Activated T-cell treated with anti-CD3 and anti-CD28 coated beads, Interleukin-2, amount 50 U/mL, for 48 hours (primary cell): ENCODE measurements around the gene CPNE7.
"Not testable (repeated sequence)": the region's sequence is repeated elsewhere in the genome, so short reads cannot be mapped to it uniquely, and the experiment has no call there.

Experiments used
- DNase-seq, 2 experiments: peaks; one replicate each; pipeline ENCODE4 v3.0.0-alpha.2; 2020

The CPNE7 gene

GRCh38 chr16:89629827-89630610, 54.5 kb downstream of the CPNE7 start:
- no peak for DNase-seq

DNA sequence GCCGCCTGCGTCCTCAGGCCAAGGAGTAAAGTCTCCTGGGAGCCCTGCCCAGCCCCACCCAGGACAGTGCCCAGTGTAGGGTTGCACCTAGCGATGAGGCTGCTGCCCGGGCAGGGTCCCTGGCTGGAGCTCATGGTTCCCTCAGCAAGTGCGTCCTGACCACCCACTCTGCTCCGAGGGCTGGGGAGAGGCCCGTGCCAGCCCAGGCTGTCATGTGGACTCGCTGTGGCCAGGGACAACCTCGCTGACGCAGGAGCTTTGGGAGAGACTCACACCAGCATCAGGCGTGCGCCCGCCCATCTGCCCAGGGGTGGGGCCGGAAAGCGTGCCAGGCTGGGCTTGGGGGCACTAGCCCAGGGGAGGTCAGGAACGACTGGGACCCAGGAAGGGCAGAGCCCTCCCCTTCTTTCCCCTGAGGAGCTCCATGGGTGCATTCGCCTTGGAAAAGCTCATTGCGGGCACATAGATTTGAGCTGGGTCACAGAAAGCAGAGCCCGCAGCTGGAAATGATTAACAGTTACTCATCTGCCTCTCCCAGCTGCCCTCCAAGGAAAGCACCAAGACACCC, 57.6 kb downstream of the CPNE7 start:
- no peak for DNase-seq

- not testable (repeated sequence) for DNase-seq
These were observed 59.2 kb downstream of the CPNE7 start for GRCh38 chr16:89634463-89635385.

GRCh38 chr16:89636663-89637062, 61.1 kb downstream of the CPNE7 start:
- no peak for DNase-seq

DNA sequence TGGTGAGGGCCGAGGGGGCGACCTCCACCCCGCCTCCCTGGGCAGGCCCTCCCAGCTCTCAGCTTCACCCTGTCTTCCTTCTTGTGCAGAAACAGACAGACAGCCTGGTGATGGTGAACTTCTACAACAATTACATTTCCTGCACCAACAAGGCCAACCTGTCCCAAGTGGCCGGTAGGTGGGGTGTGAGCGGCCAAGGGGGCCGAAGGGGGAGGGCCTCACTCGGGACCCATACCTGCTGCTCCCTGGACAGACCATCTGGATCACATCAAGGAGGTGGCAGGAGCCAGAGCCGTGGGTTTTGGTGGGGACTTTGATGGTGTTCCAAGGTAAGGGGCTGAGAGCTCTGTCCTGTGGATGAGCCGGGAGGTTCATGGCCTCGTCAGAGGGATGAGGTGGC, 61.8 kb downstream of the CPNE7 start:
- DNase-seq, result no peak

GRCh38 chr16:89638455-89638854, 62.9 kb downstream of the CPNE7 start:
- DNase-seq, result no peak

GRCh38 chr16:89639385-89639784, 63.8 kb downstream of the CPNE7 start:
- DNase-seq, result no peak

GRCh38 chr16:89641458-89642119, 66.0 kb downstream of the CPNE7 start:
- no peak for DNase-seq

GRCh38 chr16:89642574-89642973, 67.0 kb downstream of the CPNE7 start:
- no peak for DNase-seq

DNA sequence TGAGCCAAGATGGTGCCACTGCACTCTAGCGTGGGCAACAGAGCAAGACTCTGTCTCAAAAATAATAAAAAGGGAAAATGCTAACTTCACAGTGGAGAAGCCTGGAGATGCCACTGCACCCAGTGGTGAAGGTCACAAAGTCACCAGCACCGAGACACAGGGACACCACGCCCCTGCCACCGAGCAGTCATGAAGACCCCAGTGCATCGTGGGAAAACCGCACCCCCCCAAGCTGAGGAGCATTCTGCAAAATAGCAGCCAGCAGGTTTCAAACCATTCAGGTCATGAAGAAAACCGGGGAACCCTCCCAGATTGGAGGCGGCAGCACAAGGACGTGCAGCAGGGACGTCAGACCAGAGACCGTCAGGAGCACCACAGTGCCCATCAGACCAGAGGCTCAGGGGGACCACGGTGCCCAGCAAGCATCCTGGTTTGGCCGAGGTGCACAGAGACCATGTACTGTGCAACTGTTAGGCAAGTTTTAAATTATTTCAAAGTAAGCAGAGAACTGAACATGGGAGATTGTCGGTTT, 68.3 kb downstream of the CPNE7 start:
- no peak for DNase-seq

DNA sequence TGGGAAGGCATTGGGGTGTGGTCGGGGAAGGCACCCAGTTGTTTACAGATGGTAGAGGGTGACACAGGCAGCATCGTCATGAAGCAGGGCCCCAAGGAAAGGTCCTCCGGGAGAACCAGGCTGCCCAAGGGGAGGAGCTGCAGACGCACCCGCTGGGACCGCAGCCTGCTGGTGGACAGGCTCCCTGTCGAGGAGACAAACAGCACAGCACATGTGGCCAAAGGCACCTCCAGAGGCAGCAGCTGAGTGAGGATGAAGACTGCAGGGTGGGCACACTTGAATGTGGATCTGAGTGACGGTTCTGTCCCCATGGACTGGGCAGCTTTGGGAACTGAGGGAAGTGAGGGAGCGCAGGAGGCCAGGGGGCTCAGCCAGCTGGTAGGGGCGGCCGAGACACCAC, 69.6 kb downstream of the CPNE7 start:
- DNase-seq, result no peak

DNA sequence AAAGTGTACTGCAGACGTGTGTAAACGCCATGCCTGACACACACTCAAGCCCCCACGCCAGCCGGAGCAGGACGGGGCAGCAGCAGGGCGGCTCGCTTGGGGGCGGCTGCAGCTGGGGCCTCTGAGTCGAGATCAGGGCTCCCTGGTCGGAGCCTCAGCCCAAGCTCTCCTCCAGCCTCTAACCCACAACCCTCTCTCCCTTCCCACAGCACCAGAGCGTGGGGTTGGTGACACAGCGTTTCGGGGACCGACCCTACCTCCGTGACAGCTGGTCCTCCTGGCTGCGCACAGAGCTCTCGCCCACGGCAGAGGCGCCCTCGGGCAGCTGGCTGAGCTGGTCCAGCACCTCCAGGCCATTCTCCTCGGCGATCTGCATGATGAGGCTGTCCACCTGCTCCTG, 70.7 kb downstream of the CPNE7 start:
- no peak for DNase-seq
